DMS 273 treated with DMSO at 0.1 percent for 48 hours (cell line): ENCODE data around the gene FYTTD1.
"Not testable (repeated sequence)": the region's sequence is repeated elsewhere in the genome, so short reads cannot be mapped to it uniquely, and the experiment has no call there.

ENCODE experiments used
- DNase-seq: peaks from one replicate; lab custom pipeline; 2025; lab: John Stamatoyannopoulos, UW

Gene FYTTD1, protein sequence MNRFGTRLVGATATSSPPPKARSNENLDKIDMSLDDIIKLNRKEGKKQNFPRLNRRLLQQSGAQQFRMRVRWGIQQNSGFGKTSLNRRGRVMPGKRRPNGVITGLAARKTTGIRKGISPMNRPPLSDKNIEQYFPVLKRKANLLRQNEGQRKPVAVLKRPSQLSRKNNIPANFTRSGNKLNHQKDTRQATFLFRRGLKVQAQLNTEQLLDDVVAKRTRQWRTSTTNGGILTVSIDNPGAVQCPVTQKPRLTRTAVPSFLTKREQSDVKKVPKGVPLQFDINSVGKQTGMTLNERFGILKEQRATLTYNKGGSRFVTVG

DNA sequence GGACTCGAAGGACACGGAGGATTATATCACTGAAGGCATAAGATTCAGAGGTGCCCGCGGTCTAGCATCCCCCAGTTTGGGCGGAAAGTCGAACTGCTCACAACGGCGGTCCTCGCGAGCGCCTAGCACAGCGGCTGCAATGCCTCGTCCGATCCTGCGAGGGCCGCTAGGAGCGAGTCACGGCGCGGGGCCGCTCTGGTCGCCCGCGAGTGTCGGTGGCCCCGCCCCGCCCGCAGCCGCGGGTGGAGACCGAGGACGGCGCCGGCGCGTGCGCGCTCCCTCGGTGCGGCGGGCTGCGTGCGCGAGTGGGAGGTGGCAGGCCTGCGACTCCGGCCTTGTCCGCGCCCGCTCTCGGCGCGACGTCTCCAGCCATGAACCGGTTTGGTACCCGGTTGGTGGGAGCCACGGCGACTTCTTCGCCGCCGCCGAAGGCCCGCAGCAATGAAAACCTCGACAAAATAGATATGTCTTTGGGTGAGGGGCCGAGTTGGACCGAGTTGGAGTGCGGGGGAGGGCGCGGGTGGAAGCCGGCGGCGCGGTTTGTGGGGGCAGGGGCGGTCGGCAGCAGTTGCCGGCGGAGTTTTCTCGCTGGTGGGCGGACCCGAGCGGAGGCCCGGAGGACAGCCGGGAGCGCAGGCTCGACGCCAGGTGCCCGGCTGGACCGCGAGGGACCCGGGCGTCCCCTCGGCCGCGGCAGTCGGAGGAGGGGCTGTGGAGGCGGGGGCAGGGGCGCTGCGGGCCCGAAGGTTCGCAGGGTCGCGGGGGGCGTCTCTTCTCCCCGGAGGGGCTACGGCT, at the start of gene FYTTD1:
Gene FYTTD1, plus strand, starts transcription at position 283 of the 795 bp plus-strand sequence. Its CDS starts 89 bp downstream, at position 372.
- peak; percentile 64 for DNase-seq

DNA sequence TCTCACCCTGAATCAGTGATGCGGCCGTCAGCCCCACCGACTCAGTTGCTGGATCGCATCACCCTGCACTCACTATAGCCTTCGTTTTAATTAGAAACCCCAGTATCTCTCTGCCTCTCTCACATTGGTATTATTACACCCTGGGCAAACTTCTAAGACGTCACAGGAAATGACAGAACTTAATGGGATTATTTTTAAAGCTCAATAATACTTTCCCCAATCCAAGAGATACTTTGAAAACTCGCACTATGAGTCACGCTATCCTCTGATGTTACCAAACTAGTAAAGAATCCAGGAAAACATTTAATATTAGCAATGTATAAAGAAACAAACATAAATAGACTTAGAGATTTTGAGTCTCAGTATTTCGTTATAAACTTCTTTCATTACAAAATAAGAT, 49.6 kb upstream of the FYTTD1 start:
- DNase-seq = no peak

DNA sequence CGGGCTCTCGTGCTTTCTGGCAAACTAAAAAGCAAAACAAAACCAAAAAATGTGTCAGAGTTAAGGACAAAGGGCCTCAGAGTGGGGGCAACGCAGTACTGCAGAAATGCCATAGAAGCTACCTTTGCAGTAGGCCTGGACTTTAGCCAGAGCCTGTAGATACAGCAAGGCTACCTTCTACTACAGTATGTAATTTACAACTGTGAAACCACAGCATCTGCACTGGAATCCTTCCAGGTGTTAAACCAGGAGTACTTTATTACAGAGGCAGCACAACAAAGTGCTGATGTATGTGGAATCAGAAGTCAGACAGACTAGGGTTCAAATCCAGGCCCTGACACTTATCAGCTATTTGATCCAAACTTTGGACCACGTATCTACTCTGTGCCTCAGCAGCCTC, 47.8 kb upstream of the FYTTD1 start:
- no peak for DNase-seq

DNA sequence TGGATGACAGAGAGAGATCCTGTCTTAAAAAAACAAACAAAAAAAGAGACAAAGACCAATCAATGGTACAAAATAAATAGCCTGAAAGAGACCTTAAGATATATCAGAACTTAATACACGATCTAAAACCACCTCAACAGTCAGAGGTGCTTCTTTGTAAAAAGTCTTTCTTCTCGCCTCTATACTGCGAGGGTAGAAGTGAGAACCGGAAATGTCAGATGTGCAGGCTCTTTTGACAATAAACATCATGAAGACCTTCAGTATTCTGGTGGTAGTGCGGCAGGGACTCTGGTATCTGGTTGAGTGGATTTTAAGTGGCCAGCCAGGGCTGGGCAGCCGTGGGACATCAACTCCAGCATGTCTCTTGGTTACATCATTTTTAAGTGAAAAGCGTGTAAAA, 43.0 kb upstream of the FYTTD1 start:
- no peak for DNase-seq

DNA sequence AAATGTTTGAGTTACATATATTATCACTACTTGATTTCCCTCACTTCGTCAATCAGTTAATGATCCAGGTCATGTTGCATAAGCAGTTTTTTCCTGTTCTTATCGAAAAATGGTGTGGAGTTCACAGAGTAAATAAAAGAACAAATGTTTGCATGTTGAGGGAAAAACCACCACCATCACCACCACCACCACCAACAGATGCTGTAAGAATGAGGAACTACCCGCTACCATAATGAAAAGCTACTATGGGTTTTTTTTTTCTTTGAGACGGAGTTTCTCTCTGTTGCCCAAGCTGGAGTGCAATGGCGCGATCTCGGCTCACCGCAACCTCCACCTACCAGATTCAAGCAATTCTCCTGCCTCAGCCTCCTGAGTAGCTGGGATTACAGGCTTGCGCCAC, 40.5 kb upstream of the FYTTD1 start:
- no peak for DNase-seq

DNA sequence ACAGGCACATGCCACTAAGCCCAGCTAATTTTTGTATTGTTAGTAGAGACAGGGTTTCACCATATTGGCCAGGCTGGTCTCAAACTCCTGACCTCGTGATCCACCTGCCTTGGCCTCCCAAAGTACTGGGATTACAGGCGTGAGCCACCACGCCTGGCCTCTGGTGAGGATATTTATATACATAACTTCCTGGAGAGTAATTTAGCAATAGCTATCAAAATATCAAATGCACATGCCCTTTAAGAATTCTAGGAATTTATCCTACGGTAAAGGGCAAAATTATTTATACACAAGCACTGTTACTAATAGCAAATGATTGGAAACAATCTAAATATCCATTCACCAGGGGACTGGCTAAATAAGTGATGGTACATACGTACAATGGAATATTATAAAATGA, 38.7 kb upstream of the FYTTD1 start:
- DNase-seq = not testable (repeated sequence)

DNA sequence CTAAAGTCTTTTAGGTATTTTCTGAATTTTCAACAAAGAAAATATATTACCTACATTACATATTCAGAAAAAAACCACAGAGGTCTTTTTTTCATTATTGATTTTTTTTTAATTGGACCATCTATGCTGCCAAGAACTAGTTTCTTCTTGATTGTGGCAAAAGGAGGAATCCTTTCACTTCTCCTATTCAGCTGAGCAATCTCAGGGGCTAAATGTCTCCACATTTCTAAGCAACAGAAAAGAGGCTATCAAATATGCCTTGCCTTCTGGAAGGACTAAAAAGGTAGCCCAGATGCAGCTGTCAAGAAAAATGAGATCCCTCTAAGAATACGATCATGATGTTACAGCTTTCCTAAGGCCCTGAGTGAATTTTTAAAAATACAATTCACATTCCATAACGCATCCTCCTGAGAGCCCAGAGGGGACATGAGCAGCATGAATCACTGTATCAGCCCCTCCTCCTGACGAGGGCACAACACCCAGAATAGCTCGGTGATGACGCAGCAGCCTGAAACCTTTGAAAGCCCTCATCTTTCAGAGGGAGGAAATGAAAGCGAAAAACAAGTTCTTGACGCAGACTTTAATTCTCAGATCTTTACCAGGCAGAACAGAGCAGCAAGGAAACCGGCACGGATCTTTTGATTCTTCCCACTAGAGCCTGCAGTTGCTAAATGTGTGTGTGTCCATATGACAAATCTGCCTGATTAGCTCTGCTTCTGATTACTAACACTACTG, 37.5 kb upstream of the FYTTD1 start:
- no peak for DNase-seq

DNA sequence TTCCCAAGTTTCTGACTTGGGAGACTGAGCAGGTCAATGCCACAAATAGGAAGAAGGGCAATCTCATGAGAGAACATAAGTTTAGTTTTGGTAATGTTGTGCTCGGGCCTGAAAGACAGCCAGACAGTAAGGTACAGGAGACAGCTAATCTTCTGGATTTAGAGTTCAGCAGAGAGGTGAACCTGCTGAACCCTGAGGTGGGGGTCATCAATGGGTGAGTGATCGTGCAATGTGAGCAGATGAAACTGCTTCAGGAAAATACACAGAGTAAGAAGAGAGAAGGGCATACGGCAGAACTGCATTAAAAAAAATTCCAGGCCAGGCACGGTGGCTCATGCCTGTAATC, 36.2 kb upstream of the FYTTD1 start:
- DNase-seq = no peak

DNA sequence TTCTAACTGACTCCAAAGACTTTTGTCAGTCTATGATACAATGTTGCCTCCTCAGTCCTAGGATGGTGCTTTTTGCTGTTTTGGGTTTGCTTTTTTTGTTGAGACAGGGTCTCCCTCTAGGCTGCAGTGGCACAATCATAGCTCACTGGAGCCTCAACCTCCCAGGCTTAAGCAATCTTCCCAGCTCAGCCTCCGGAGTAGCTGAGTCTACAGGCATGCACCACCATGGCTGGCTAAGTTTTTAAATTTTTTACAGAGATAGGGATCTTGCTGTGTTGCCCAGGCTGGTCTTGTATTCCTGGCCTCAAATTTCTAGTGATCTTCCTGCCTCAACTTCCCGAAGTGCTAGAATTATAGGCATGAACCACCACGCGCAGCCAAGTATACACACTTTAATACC, 35.4 kb upstream of the FYTTD1 start:
- no peak for DNase-seq

DNA sequence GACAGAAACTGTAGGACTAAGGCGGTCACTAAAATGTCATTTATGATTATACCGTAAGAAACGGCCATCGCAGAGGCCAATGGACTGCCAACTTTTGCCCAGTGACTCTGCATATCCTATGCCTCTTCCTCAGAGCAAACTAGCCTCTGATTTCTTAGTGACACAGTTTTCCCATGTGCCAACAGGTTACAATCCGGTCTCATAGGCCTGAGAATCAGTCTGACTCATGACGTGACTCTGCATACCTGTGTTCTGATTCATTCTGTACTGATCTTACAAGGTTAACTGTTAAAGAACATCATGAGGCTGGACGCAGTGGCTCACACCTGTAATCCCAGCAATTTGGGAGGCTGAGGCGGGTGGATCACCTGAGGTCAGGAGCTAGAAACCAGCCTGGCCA, 30.8 kb upstream of the FYTTD1 start:
- no peak for DNase-seq

DNA sequence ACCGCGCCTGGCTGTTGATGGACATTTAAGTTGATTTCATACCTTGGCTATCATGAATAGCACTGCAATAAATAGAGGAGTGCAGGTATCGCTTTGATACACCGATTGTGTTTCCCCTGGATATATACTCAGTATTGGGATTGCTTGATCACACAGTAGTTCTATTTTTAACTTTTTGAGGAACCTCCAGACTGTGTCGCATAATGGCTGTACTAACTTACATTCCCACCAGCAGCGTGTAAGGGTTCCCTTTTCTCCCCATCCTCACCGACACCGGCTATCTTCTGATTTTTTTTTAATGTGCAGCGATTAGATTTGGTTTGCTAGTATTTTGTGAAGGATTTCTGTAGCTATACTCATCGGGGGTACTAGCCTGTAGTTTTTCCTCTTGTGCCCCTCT, 29.0 kb upstream of the FYTTD1 start:
- DNase-seq = no peak

DNA sequence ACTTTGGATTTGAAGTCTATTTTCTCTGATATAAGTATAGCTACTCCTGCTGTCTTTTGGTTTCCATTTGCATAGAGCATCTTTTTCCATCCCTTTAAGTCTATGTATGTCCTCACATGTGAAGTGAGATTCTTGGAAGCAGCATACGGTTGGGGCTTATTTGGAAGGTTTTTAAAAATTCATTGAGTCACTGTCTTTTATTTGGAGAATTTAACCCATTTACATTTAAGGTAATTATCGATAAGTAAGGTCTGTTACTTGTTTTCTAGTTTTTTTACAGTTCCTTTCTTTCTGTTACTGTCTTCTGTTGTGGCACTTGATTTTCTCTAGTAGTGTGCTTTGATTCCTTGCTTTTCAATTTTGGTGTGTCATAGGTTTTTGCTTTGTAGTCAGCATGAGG, 26.9 kb upstream of the FYTTD1 start:
- no peak for DNase-seq

DNA sequence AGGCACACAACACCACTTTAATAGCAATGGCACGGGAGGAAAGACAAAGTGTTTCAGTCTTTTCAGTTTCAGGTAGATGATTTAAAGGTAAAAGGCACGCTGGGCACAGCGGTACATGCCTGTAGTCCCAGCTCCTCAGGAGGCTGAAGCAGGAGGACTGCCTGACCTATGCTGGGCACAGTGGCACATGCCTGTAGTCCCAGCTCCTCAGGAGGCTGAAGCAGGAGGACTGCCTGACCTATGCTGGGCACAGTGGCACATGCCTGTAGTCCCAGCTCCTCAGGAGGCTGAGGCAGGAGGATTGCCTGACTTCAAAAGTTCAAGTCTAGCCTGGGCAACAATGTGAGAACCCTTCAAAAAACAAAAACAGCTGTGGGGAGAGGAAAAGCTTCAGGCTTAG, 21.8 kb upstream of the FYTTD1 start:
- not testable (repeated sequence) for DNase-seq

DNA sequence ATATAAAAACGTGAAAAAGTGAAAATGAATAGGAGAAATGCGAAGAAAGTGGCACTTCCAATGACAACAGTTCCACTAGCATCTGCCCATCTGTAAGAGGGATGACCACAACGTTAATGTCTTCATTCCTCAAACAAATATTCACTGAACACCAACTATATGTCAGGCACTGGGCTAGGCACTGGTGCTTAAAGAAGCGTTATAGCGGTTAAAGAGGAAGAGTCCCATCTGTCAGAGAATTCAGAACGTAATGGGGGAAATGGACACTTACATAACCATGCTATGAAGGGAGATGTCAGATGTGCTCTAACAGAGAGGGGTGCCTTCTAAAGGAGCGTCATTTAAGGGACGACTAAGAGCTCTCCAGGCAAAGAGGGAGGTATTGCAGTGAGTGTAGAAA, 21.2 kb upstream of the FYTTD1 start:
- no peak for DNase-seq

DNA sequence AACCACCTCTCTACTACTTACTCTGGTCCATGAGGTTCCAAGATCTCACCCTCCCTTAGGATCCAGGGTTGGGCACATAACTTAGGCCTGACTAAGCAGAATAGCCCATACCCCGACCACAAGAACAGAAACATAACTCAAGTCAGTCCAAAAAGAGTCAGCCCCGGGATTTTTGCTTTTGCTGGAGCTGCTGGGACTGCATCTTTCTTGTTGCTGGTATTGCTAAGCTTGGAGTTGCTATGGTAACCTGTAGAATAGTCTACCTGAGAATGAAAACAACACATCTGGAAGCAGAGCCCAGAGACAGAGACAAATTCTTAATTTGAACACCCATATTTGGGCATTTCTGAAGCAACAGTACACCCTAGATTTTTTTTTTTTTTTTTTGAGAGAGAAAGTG, 19.5 kb upstream of the FYTTD1 start:
- no peak for DNase-seq

DNA sequence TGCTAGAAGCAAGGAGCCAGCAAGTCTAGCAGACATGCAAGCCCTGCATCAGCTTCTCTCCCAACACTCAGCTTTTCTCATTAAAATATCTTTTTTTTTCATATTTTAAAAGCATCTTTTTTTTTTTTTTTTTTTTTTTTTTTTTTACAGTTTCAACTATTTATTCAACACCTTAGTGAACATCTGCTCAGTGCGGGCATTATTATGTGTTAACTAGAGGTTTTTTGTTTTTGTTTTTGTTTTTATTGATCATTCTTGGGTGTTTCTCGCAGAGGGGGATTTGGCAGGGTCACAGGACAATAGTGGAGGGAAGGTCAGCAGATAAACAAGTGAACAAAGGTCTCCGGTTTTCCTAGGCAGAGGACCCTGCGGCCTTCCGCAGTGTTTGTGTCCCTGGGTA, 18.9 kb upstream of the FYTTD1 start:
- DNase-seq = not testable (repeated sequence)

DNA sequence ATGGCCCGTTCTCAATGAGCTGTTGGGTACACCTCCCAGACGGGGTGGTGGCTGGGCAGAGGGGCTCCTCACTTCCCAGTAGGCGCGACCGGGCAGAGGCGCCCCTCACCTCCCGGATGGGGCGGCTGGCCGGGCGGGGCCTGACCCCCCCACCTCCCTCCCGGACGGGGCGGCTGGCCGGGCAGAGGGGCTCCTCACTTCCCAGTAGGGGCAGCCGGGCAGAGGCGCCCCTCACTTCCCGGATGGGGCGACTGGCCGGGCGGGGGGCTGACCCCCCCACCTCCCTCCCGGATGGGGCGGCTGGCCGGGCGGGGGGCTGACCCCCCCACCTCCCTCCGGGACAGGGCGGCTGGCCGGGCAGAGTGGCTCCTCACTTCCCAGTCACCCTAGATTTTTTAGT, 18.2 kb upstream of the FYTTD1 start:
- not testable (repeated sequence) for DNase-seq

DNA sequence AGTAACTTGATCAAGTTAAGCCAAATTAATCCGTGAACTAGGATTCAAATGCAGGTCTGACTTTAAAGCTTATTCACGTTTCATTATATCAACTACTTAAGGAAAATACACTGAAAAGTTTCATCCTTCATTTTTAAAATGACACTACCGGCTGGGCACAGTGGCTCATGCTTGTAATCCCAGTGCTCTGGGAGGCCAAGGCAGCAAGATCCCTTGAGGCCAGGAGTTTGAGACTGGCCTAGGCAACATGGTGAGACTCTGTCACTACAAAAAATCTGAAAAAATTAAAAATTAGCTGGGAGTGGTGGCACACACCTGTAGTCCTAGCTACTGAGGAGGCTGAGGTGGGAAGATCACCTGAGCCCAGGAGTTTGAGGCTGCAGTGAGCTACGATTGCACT, 16.6 kb upstream of the FYTTD1 start:
- DNase-seq = no peak

DNA sequence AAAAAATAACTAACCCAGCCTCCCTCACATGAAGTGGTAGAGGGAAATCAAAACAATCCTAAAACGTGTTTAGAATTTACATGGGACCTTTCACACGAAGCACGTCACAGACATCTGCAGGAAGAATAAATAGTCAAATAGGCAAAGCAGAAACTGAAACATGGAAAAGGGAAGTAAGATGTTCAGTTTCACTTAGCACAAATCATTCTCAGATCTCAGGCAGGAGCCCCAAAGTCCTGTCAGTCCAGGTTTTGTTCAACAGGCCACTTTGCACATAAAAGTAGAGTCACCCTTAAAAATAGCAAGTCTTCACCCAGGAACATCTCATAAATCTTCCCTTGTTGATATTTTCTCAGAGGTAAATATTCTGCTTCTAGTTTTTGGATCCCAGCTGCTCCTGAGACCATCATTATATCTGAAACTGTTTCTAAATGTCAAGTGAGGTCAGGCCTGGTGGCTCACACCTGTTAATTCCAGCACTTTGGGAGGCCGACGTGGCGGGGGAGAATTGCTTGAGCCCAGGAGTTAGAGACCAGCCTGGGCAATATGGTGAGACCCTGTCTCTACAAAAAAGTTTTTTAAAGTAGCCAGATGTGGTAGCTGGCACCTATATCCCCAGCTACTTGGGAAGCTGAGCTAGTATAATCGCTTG, 14.9 kb upstream of the FYTTD1 start:
- no peak for DNase-seq

DNA sequence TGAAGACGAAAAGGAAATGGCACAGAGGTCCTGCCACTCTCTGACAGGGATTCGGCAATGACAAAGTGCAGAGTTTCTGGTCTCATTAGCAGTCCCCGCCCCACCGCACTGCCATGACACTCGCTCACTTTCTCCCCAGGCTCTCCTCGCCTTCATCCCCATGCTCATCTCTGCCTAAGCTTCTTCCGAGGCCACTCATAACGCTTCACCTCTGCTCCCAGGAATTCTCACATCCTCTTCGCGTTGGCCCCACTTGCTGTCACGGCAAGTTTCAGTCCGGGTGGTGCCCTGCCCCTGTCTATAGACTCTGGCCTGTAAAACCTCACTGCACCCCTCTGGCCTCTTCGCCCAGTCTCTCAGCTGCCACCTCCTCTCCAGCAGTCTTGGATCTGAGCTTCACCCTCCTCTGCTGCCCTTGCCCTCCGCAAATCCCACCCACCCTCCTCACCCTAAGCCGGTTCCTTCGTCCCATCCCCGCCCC, 13.6 kb upstream of the FYTTD1 start:
- no peak for DNase-seq

DNA sequence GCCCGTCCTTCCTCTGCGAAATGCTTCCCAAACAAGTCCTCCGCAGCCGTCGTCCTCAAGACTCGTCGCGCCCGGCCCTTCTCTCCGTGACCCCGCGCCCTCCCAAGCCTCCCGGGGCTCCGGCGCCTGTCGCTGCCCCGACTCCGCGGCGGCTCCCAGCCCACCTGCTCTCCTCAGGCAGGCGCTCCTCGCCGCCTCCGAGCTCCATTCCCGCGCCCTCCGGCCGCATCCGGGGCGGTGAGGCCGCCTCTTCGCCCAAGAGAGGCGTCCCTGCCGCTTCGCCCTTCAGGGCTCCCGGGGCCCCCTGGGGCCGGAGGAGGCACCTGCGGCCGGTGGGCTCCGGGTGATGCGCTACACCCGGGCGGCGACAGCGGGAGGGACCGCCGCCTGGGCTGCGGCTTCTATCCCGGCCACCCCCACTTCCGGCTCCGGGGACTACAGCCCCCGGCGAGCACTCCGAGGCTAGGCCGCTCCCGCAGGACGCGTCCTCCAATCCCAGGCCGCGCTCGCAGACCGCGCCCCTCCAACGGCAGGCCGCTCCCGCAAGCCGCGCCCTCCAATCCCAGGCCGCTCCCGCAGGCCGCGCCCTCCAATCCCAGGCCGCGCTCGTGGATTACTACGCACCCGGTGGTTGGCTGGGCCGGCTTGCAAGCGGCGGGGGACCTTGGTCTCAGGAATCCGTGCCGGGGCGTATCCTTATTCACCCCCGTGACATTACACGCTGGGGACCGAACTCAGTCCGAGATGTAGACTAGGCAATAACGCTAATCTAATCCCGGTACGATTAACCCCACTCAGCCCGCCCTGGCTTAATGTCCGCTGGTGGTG, 13.0 kb upstream of the FYTTD1 start, which contains the start of gene RUBCN:
Gene RUBCN, minus strand, starts transcription at position 414 of the 828 bp plus-strand sequence. Its CDS starts 185 bp downstream, at position 229.
- peak; percentile 96 for DNase-seq
